22Rv1 (cell line): ENCODE measurements around the gene GNAI3.

Experiments
- ZFX ChIP-seq: fragments of 450-650 bp; IDR thresholded peaks from 2 replicates; pipeline ENCODE4 v1.6.1; 2017; ENCODE audit warnings: antibody characterized with exemption, borderline replicate concordance
- TF ChIP-seq, protein P1 (sequence below): fragments of 450-650 bp; IDR thresholded peaks from 2 replicates; pipeline ENCODE4 v1.5.1; 2017; ENCODE audit warnings: mild to moderate bottlenecking

GRCh38 chr1:109586055-109586454 lies 37.6 kb downstream of the GNAI3 start:
- TF ChIP-seq, protein P1, sequence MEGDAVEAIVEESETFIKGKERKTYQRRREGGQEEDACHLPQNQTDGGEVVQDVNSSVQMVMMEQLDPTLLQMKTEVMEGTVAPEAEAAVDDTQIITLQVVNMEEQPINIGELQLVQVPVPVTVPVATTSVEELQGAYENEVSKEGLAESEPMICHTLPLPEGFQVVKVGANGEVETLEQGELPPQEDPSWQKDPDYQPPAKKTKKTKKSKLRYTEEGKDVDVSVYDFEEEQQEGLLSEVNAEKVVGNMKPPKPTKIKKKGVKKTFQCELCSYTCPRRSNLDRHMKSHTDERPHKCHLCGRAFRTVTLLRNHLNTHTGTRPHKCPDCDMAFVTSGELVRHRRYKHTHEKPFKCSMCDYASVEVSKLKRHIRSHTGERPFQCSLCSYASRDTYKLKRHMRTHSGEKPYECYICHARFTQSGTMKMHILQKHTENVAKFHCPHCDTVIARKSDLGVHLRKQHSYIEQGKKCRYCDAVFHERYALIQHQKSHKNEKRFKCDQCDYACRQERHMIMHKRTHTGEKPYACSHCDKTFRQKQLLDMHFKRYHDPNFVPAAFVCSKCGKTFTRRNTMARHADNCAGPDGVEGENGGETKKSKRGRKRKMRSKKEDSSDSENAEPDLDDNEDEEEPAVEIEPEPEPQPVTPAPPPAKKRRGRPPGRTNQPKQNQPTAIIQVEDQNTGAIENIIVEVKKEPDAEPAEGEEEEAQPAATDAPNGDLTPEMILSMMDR: no peak
- TF ChIP-seq ZFX: no peak
